HEK293 (cell line): ENCODE measurements around the gene RPP38.

Experiments used
- CTCF ChIA-PET: fragments of 350-600 bp; formaldehyde crosslinking; extraction: SDS; loops from one replicate; lab custom pipeline; 2021; ENCODE audit warnings: antibody characterized with exemption; lab: Yijun Ruan, JAX
- POLR2A ChIA-PET: fragments of 300-600 bp; formaldehyde crosslinking; extraction: SDS; loops from one replicate; lab custom pipeline; 2020; ENCODE audit warnings: antibody characterized with exemption, inconsistent platforms; lab: Yijun Ruan, JAX
- H3K27ac ChIP-seq: fragments of 200-500 bp; sonication (Bioruptor generic); 2 replicates; pipeline ENCODE4 v1.5.1; 2014; ENCODE audit warnings: low read depth, low read length, control low read depth, inconsistent platforms; ENCODE audit errors: extremely low read depth
- H3K36me3 ChIP-seq, 2 experiments: fragments of 200-500 bp in 1 of 2; sonication (Bioruptor generic) in 1 of 2; 1 replicate in 1 of 2; 2 replicates in 1 of 2; pipeline ENCODE4 v1.5.1; 2014 to 2017; ENCODE audit warnings: inconsistent platforms in 2 of 2, low read length in 2 of 2; ENCODE audit not compliant: control insufficient read depth in 2 of 2, insufficient read depth in 1 of 2
- H3K4me1 ChIP-seq: fragments of 200-500 bp; sonication (Bioruptor generic); 2 replicates; pipeline ENCODE4 v1.5.1; 2014; ENCODE audit warnings: mild to moderate bottlenecking, low read length, inconsistent platforms; ENCODE audit not compliant: control insufficient read depth, insufficient read depth
- H3K4me3 ChIP-seq: 2 replicates; pipeline ENCODE4 v1.5.1; 2011; ENCODE audit warnings: low read depth, mild to moderate bottlenecking, control low read depth, low read length, moderate library complexity
- H3K9me3 ChIP-seq: fragments of 200-500 bp; sonication (Bioruptor generic); 2 replicates; pipeline ENCODE4 v1.5.1; 2014; ENCODE audit warnings: low read depth, low read length, inconsistent platforms; ENCODE audit not compliant: control insufficient read depth, insufficient read depth
- HOXC10 ChIP-seq: sonication (generic); formaldehyde crosslinking; IDR thresholded peaks from 2 replicates; pipeline ENCODE4 v1.8.1; 2023; ENCODE audit warnings: mild to moderate bottlenecking, missing genetic modification reagents
- PRDM1 ChIP-seq: fragments of 450-650 bp; formaldehyde crosslinking; IDR thresholded peaks from 2 replicates; pipeline ENCODE4; 2016; ENCODE audit warnings: missing biosample characterization, missing genetic modification characterization
- SCRT2 ChIP-seq: fragments of 450-650 bp; formaldehyde crosslinking; IDR thresholded peaks from 2 replicates; pipeline ENCODE4 v1.5.1; 2016; ENCODE audit warnings: missing biosample characterization, missing genetic modification characterization
- TCF7L2 ChIP-seq: IDR thresholded peaks from 2 replicates; pipeline ENCODE4 v1.6.1; 2011; ENCODE audit warnings: low read depth, mild to moderate bottlenecking, inconsistent platforms, low read length, moderate library complexity, borderline replicate concordance
- TRIM28 ChIP-seq: IDR thresholded peaks from 2 replicates; pipeline ENCODE4 v1.6.1; 2011; ENCODE audit warnings: low read length, control low read depth, borderline replicate concordance
- TSHZ1 ChIP-seq: fragments of 450-650 bp; formaldehyde crosslinking; IDR thresholded peaks from 2 replicates; pipeline ENCODE4 v1.5.1; 2016; ENCODE audit warnings: missing biosample characterization, missing genetic modification characterization, borderline replicate concordance
- ZNF2 ChIP-seq: fragments of 450-650 bp; formaldehyde crosslinking; IDR thresholded peaks from 2 replicates; pipeline ENCODE4 v1.5.1; 2016; ENCODE audit warnings: missing biosample characterization, missing genetic modification characterization
- ZNF280C ChIP-seq: fragments of 450-650 bp; formaldehyde crosslinking; IDR thresholded peaks from 2 replicates; pipeline ENCODE4 v1.5.1; 2016; ENCODE audit warnings: missing biosample characterization, missing genetic modification characterization
- ZNF37A ChIP-seq: fragments of 450-650 bp; IDR thresholded peaks from 2 replicates; pipeline ENCODE4 v1.5.1; 2018; ENCODE audit warnings: missing biosample characterization, missing genetic modification characterization
- ZNF558 ChIP-seq: fragments of 450-650 bp; formaldehyde crosslinking; IDR thresholded peaks from 2 replicates; pipeline ENCODE4 v1.5.1; 2016; ENCODE audit warnings: missing biosample characterization, missing genetic modification characterization
- ZNF560 ChIP-seq: fragments of 450-650 bp; formaldehyde crosslinking; IDR thresholded peaks from 2 replicates; pipeline ENCODE4 v1.5.1; 2017; ENCODE audit warnings: missing biosample characterization, missing genetic modification characterization, borderline replicate concordance
- ZNF639 ChIP-seq: fragments of 450-650 bp; formaldehyde crosslinking; IDR thresholded peaks from 2 replicates; pipeline ENCODE4 v1.5.1; 2016; ENCODE audit warnings: missing biosample characterization, missing genetic modification characterization
- ZNF777 ChIP-seq: fragments of 450-650 bp; formaldehyde crosslinking; IDR thresholded peaks from 2 replicates; pipeline ENCODE4 v1.5.1; 2017; ENCODE audit warnings: missing biosample characterization, missing genetic modification characterization, borderline replicate concordance
- TF ChIP-seq, protein P1 (sequence below): fragments of 450-650 bp; formaldehyde crosslinking; IDR thresholded peaks from 2 replicates; pipeline ENCODE4 v1.5.1; 2016; ENCODE audit warnings: missing biosample characterization, missing genetic modification characterization
- TF ChIP-seq, protein P2 (sequence below): fragments of 450-650 bp; formaldehyde crosslinking; IDR thresholded peaks from 2 replicates; pipeline ENCODE4 v1.5.1; 2016; ENCODE audit warnings: missing biosample characterization, missing genetic modification characterization
- TF ChIP-seq, protein P3 (sequence below): fragments of 450-650 bp; formaldehyde crosslinking; IDR thresholded peaks from 2 replicates; pipeline ENCODE4 v1.5.1; 2016; ENCODE audit warnings: missing biosample characterization, missing genetic modification characterization, low read depth
- TF ChIP-seq, protein P4 (sequence below): fragments of 450-650 bp; formaldehyde crosslinking; IDR thresholded peaks from 2 replicates; pipeline ENCODE4 v1.5.1; 2016; ENCODE audit warnings: missing biosample characterization, missing genetic modification characterization
- TF ChIP-seq, protein P5 (sequence below): fragments of 450-650 bp; formaldehyde crosslinking; IDR thresholded peaks from 2 replicates; pipeline ENCODE4 v1.5.1; 2016; ENCODE audit warnings: missing biosample characterization, missing genetic modification characterization

RPP38 gene

GRCh38 chr10:15067154-15067553, 30.0 kb upstream of the RPP38 start:
- POLR2A ChIA-PET = interaction anchor here (0.6 kb wide), 1 partner anchor 102 kb away, joined by 4 read pairs; no protein-coding TSS in a partner anchor
- Histone ChIP-seq H3K27ac (no peak overlapping the region), H3K4me1 (no peaks in the 10 kb centered on the region), H3K4me3 (no peak overlapping the region), H3K9me3 (no peaks in the 10 kb centered on the region), H3K36me3 (no peaks in the 10 kb centered on the region)
- TF ChIP-seq ZNF639 (tag by site-specific recombination) = no peak
- no peak for TF ChIP-seq ZNF2 (tag by site-specific recombination)
- TF ChIP-seq ZNF280C (tag by site-specific recombination) = no peak
- no peak for TF ChIP-seq TRIM28
- no peak for TF ChIP-seq PRDM1 (tag by site-specific recombination)
- TF ChIP-seq ZNF37A = no peak
- TF ChIP-seq, protein P1, sequence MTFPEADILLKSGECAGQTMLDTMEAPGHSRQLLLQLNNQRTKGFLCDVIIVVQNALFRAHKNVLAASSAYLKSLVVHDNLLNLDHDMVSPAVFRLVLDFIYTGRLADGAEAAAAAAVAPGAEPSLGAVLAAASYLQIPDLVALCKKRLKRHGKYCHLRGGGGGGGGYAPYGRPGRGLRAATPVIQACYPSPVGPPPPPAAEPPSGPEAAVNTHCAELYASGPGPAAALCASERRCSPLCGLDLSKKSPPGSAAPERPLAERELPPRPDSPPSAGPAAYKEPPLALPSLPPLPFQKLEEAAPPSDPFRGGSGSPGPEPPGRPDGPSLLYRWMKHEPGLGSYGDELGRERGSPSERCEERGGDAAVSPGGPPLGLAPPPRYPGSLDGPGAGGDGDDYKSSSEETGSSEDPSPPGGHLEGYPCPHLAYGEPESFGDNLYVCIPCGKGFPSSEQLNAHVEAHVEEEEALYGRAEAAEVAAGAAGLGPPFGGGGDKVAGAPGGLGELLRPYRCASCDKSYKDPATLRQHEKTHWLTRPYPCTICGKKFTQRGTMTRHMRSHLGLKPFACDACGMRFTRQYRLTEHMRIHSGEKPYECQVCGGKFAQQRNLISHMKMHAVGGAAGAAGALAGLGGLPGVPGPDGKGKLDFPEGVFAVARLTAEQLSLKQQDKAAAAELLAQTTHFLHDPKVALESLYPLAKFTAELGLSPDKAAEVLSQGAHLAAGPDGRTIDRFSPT (tag by site-specific recombination) = no peak
- TF ChIP-seq ZNF558 (tag by site-specific recombination) = no peak
- no peak for TF ChIP-seq ZNF560 (tag by site-specific recombination)
- TF ChIP-seq, protein P2, sequence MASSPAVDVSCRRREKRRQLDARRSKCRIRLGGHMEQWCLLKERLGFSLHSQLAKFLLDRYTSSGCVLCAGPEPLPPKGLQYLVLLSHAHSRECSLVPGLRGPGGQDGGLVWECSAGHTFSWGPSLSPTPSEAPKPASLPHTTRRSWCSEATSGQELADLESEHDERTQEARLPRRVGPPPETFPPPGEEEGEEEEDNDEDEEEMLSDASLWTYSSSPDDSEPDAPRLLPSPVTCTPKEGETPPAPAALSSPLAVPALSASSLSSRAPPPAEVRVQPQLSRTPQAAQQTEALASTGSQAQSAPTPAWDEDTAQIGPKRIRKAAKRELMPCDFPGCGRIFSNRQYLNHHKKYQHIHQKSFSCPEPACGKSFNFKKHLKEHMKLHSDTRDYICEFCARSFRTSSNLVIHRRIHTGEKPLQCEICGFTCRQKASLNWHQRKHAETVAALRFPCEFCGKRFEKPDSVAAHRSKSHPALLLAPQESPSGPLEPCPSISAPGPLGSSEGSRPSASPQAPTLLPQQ (tag by site-specific recombination) = no peak
- TF ChIP-seq HOXC10 = no peak
- no peak for TF ChIP-seq TSHZ1
- no peak for TF ChIP-seq TCF7L2
- CTCF ChIA-PET = no interaction called here

- Histone ChIP-seq H3K4me1 (no peaks in the 10 kb centered on the region), H3K9me3 (no peaks in the 10 kb centered on the region), H3K27ac (no peak overlapping the region), H3K4me3 (no peak overlapping the region), H3K36me3 (no peaks in the 10 kb centered on the region)
- POLR2A ChIA-PET = no interaction called here
- TF ChIP-seq ZNF777 (tag by site-specific recombination) = no peak
- TF ChIP-seq, protein P3, sequence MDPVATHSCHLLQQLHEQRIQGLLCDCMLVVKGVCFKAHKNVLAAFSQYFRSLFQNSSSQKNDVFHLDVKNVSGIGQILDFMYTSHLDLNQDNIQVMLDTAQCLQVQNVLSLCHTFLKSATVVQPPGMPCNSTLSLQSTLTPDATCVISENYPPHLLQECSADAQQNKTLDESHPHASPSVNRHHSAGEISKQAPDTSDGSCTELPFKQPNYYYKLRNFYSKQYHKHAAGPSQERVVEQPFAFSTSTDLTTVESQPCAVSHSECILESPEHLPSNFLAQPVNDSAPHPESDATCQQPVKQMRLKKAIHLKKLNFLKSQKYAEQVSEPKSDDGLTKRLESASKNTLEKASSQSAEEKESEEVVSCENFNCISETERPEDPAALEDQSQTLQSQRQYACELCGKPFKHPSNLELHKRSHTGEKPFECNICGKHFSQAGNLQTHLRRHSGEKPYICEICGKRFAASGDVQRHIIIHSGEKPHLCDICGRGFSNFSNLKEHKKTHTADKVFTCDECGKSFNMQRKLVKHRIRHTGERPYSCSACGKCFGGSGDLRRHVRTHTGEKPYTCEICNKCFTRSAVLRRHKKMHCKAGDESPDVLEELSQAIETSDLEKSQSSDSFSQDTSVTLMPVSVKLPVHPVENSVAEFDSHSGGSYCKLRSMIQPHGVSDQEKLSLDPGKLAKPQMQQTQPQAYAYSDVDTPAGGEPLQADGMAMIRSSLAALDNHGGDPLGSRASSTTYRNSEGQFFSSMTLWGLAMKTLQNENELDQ (tag by site-specific recombination) = no peak
- TF ChIP-seq, protein P4, sequence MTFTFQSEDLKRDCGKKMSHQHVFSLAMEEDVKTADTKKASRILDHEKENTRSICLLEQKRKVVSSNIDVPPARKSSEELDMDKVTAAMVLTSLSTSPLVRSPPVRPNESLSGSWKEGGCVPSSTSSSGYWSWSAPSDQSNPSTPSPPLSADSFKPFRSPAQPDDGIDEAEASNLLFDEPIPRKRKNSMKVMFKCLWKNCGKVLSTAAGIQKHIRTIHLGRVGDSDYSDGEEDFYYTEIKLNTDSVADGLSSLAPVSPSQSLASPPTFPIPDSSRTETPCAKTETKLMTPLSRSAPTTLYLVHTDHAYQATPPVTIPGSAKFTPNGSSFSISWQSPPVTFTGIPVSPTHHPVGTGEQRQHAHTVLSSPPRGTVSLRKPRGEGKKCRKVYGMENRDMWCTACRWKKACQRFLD (tag by site-specific recombination) = no peak
- TF ChIP-seq, protein P5, sequence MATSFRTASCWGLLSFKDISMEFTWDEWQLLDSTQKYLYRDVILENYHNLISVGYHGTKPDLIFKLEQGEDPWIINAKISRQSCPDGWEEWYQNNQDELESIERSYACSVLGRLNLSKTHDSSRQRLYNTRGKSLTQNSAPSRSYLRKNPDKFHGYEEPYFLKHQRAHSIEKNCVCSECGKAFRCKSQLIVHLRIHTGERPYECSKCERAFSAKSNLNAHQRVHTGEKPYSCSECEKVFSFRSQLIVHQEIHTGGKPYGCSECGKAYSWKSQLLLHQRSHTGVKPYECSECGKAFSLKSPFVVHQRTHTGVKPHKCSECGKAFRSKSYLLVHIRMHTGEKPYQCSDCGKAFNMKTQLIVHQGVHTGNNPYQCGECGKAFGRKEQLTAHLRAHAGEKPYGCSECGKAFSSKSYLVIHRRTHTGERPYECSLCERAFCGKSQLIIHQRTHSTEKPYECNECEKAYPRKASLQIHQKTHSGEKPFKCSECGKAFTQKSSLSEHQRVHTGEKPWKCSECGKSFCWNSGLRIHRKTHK = no peak
- peak; percentile 52; the same call in 1 of the 2 replicates for TF ChIP-seq SCRT2
- CTCF ChIA-PET = interaction anchor here (0.7 kb wide), 1 partner anchor 873 kb away, joined by 7 read pairs; no protein-coding TSS in a partner anchor
Measured at GRCh38 chr10:15068802-15069201, 28.4 kb upstream of the RPP38 start.
